ENCODE results near the gene PARVA. TPM values are rescaled to one million over a fixed set of nuclear protein-coding genes. Genes with fewer than 3 reads are reported as not detected.

The PARVA gene
- total RNA-seq, 1 donor from 2014 or later, result 53.3 TPM

DNA sequence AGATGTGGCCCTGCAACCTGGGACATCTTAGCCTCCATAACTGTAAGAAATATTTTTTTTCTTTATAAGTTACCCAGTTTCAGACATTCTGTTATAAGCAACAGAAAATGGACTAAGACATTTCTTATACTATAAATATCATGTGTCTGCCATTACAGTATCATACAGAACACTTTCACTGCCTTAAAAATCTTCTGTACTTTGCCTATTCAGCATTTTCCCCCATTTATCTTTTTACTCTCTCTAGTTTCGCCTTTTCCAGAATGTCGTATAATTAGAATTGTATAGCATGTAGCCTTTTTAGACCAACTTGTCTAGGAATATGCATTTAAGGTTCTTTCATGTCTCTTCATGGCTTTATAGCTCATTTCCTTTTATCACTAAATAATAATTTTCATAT is 88.0 kb downstream of the PARVA start:
- Mint-ChIP-seq H3K27ac (ENCODE audit: unreplicated experiment) (no peak overlapping the region), H3K36me3 (ENCODE audit: low read depth, unreplicated experiment) (no peaks in the 10 kb centered on the region), H3K4me3 (ENCODE audit: unreplicated experiment) (no peak overlapping the region), H3K27me3 (ENCODE audit: unreplicated experiment) (no peaks in the 10 kb centered on the region), H3K9me3 (ENCODE audit: unreplicated experiment) (peaks cover 5% of the 10 kb centered on the region), H3K4me1 (ENCODE audit: unreplicated experiment) (peaks cover 9% of the 10 kb centered on the region)
- TF ChIP-seq, protein P1, sequence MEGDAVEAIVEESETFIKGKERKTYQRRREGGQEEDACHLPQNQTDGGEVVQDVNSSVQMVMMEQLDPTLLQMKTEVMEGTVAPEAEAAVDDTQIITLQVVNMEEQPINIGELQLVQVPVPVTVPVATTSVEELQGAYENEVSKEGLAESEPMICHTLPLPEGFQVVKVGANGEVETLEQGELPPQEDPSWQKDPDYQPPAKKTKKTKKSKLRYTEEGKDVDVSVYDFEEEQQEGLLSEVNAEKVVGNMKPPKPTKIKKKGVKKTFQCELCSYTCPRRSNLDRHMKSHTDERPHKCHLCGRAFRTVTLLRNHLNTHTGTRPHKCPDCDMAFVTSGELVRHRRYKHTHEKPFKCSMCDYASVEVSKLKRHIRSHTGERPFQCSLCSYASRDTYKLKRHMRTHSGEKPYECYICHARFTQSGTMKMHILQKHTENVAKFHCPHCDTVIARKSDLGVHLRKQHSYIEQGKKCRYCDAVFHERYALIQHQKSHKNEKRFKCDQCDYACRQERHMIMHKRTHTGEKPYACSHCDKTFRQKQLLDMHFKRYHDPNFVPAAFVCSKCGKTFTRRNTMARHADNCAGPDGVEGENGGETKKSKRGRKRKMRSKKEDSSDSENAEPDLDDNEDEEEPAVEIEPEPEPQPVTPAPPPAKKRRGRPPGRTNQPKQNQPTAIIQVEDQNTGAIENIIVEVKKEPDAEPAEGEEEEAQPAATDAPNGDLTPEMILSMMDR (IDR thresholded peaks at IDR 0.05; ENCODE audit: unreplicated experiment), result no peak
- DNase-seq (ENCODE audit: low spot score), result no peak

DNA sequence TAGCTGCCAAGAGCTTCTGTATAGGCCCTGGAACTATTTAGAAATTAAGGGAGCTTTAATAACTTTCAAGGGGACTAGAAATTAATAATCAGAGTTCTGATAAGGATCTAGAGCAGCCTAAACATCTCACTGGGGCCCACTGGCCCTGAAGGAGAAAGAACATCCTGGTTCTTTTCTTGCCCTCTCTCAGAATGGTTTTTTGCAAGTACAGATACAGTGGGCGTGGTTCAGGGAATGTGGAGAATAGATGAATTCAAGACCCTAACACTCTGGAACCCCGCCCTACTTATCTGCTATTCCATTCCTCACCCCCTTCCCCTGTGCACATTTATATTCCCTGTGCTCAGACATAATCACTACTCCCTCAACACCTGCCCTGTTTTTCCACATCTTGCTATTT is 90.2 kb downstream of the PARVA start:
- no peak for DNase-seq (ENCODE audit: low spot score)
- Mint-ChIP-seq H3K27me3 (ENCODE audit: unreplicated experiment) (no peaks in the 10 kb centered on the region), H3K4me3 (ENCODE audit: unreplicated experiment) (no peak overlapping the region), H3K9me3 (ENCODE audit: unreplicated experiment) (peaks cover 5% of the 10 kb centered on the region), H3K36me3 (ENCODE audit: low read depth, unreplicated experiment) (no peaks in the 10 kb centered on the region), H3K27ac (ENCODE audit: unreplicated experiment) (no peak overlapping the region), H3K4me1 (ENCODE audit: unreplicated experiment) (peaks cover 7% of the 10 kb centered on the region)
- TF ChIP-seq, protein P1 (IDR thresholded peaks at IDR 0.05; ENCODE audit: unreplicated experiment), result no peak

DNA sequence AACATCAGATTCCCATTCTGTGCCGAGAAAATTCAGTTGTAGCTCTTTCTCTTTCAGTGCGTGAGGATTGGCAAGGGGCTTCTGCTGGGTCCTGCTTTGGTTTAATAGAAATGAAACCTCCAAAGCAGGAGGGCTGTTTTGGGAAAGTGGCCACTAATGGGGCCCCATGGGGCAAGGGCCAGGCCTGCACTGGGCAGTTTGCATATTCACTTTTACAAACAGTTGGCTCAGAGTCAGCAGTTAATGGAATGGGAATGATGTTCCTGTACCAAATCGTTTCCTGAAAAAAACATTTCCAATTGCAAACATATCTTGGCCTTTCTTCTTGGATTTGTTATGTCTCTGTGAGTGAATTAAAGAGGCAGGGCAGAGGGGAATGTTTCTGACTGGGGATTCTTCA is 92.1 kb downstream of the PARVA start:
- no peak for DNase-seq (ENCODE audit: low spot score)
- Mint-ChIP-seq H3K27me3 (ENCODE audit: unreplicated experiment) (peaks cover 2% of the 10 kb centered on the region), H3K9me3 (ENCODE audit: unreplicated experiment) (no peaks in the 10 kb centered on the region), H3K4me1 (ENCODE audit: unreplicated experiment) (peaks cover 6% of the 10 kb centered on the region), H3K27ac (ENCODE audit: unreplicated experiment) (no peak overlapping the region), H3K36me3 (ENCODE audit: low read depth, unreplicated experiment) (peaks cover 3% of the 10 kb centered on the region), H3K4me3 (ENCODE audit: unreplicated experiment) (no peak overlapping the region)
- TF ChIP-seq, protein P1 (IDR thresholded peaks at IDR 0.05; ENCODE audit: unreplicated experiment), result no peak

DNA sequence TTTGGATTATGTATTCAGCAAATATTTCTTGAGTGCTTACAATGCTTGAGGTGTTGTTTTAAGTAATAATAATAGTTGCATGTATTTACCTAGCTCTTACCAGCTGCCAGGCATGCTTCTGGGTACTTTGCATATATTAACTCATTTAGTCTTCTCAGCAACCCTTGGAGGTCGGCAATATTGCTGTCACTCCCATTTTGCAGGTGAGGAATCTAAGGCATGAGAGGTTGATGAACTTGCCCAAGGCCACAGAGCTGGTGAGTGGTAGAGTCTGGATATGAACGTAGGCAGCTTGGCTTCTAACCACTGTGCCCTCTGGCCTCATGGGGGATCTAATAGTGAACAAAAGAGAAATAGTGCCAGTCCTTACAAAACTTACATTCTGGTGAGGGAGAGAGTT is 92.9 kb downstream of the PARVA start:
- H3K9me3 Mint-ChIP-seq (ENCODE audit: unreplicated experiment), result no peaks in the 10 kb centered on the region
- no peak for DNase-seq (ENCODE audit: low spot score)
- TF ChIP-seq, protein P1 (IDR thresholded peaks at IDR 0.05; ENCODE audit: unreplicated experiment), result no peak
- peaks cover 2% of the 10 kb centered on the region for H3K27me3 Mint-ChIP-seq (ENCODE audit: unreplicated experiment)
- H3K4me3 Mint-ChIP-seq (ENCODE audit: unreplicated experiment), result no peak overlapping the region
- H3K27ac Mint-ChIP-seq (ENCODE audit: unreplicated experiment), result no peak overlapping the region
- peaks cover 8% of the 10 kb centered on the region for H3K36me3 Mint-ChIP-seq (ENCODE audit: low read depth, unreplicated experiment)
- peaks cover 6% of the 10 kb centered on the region for H3K4me1 Mint-ChIP-seq (ENCODE audit: unreplicated experiment)

DNA sequence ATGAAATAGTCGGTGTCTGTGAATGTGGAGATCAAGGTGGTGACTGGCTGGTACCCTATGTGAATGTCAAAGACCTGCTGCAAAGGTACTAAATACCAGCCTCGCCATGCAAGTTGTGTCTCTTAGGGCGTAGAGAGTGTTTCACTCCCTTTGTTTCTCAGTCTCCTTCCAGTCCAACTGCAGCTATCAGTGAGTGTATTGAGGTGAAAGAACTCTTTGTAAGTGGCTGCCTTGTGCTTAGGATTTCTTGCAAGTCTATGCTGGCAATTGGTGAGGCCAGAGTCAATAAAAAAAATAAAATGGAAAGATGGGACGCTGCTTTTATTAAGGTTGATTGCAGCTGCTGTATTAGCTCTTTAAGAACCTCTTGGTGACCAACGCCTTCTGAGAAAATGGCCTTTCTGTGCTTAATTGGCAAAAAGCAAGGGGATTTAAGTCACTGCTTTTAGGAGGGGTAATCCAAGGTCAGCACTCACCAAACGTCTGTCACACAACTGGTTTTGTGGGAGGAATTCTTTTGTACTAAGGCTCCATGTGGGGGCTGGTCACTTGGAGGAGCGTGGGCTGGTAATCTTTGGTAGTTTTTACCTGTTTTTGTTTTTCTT is 95.1 kb downstream of the PARVA start:
- no peak for DNase-seq (ENCODE audit: low spot score)
- no peak overlapping the region for H3K4me3 Mint-ChIP-seq (ENCODE audit: unreplicated experiment)
- TF ChIP-seq, protein P1 (IDR thresholded peaks at IDR 0.05; ENCODE audit: unreplicated experiment), result no peak
- H3K27ac Mint-ChIP-seq (ENCODE audit: unreplicated experiment), result no peak overlapping the region
- peaks cover 2% of the 10 kb centered on the region for H3K27me3 Mint-ChIP-seq (ENCODE audit: unreplicated experiment)
- peaks cover 19% of the 10 kb centered on the region for H3K36me3 Mint-ChIP-seq (ENCODE audit: low read depth, unreplicated experiment)
- H3K9me3 Mint-ChIP-seq (ENCODE audit: unreplicated experiment), result no peaks in the 10 kb centered on the region
- peaks cover 6% of the 10 kb centered on the region for H3K4me1 Mint-ChIP-seq (ENCODE audit: unreplicated experiment)

Measured in endothelial cell (in vitro differentiated cells).